Stimulated activated CD8-positive, alpha-beta memory T cell treated with anti-CD3 and anti-CD28 coated beads, Interleukin-2, amount 100 ng/mL, for 1 hour (primary cell): ENCODE results near the gene MRPL20.
"Not testable (repeated sequence)": the region's sequence is repeated elsewhere in the genome, so short reads cannot be mapped to it uniquely, and the experiment has no call there.

ENCODE experiments used
- DNase-seq, 2 donors: peaks; one replicate each; pipeline ENCODE4 v3.0.0-alpha.2; 2020; ENCODE audit warnings: low read depth in 2 of 2

The MRPL20 gene

GRCh38 chr1:1387098-1388077 lies 19.7 kb downstream of the MRPL20 start:
- DNase-seq, result no peak

DNA sequence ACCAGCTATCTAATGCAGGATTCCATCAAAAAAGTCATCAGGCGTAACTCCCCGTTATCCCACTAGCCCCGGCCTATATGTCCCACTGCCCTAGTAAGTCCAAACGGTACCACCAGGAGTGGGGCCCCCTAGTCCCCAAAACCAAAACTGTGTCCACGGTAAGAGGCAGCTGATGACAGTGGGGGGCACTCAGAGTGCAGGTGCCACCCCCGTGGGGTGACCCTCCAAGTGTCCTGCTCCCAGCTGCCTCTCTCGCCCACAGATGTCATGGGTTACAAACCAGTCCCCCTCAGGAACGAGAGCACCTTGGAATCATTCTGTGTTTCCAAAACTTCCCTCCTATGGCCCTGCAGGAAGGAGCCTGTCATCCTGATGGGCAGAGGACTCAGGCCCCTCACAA lies 21.2 kb downstream of the MRPL20 start:
- no peak for DNase-seq

- not testable (repeated sequence) for DNase-seq
These were observed 21.8 kb downstream of the MRPL20 start for GRCh38 chr1:1385339-1385738.

GRCh38 chr1:1381294-1381693 lies 25.8 kb downstream of the MRPL20 start:
- DNase-seq, result no peak

DNA sequence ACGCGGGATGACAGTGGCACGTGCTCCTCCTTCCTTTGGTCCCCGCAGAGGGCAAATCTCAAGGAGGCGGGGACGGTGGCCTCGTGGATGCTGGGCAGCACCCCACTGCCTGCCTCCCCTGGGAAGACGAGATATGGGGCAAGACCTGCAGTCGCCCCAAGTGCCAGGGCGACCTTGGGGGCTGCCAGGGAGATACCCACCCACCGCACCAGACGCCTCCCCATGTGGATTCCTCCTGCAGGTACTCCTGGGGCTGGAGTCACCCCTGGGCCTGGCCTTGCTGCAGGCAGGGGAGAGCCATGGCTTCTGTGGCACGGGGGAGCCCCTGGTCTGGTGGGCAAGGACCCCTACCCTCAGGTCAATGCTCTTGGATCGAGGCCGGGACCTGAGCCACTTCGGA lies 26.2 kb downstream of the MRPL20 start:
- DNase-seq, result no peak

- DNase-seq, result no peak
These were observed 29.4 kb downstream of the MRPL20 start for GRCh38 chr1:1377540-1378205.

GRCh38 chr1:1376551-1377226 lies 30.4 kb downstream of the MRPL20 start:
- DNase-seq, result no peak

DNA sequence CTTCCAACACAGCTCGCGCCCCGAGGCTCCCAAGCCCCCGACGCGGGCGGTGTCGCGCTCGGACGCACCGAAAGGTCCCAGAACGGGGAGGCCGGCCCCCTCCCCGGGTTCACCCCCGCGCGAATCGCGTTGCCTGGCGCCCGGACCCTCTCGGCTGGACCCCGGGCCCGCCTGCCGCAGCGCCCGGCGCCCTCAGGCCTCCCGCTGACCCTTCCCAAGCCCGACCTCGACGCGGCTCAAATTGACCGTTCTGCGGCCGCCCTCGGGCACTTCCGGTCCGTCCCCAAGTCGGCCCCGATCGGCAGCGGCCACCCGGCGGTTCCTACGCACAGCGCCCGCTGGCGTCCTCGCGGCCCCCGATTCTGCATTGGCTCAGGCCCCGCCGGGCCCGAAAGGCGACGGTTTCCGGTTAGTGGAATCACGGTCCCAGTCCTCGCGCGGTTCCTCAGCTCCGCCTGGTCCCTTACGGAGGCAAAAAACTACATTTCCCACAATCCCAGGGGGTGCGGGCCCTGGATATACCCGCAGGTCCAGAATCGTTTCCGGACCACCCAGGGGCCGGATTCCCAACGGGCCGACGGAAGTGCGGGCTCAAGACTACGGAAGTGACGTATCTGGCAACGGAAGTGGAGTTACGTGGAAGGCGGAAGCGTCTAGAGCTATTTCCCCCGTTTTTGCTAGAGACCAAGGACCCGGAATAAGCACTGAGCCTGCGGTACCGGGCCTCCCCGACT lies 32.0 kb downstream of the MRPL20 start, which contains the start of gene AURKAIP1:
Gene AURKAIP1, minus strand, starts transcription at position 279 of the 734 bp plus-strand sequence. CDS start 451 bp downstream, outside the sequence.
- DNase-seq, result peak; percentile 89 to 90

DNA sequence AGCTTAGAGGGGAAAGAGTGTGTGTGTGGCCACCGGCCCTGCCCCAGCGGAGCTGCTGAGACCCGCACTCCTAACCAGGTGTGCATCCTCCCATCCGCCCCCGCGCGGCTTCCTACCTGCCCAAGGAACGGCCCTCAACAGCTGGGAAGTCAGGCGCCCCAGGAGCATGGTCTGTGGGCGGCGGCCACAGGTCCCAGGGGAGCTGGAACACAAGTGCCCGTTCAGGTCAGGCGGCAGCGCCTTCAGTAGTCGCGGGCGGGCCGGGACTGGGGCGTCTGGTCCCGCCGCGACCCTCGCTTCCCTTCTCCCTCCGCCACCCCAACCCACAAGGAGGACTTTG lies 32.5 kb downstream of the MRPL20 start:
- no peak for DNase-seq

- DNase-seq, result no peak
These were observed 33.1 kb downstream of the MRPL20 start for GRCh38 chr1:1373815-1374588.

DNA sequence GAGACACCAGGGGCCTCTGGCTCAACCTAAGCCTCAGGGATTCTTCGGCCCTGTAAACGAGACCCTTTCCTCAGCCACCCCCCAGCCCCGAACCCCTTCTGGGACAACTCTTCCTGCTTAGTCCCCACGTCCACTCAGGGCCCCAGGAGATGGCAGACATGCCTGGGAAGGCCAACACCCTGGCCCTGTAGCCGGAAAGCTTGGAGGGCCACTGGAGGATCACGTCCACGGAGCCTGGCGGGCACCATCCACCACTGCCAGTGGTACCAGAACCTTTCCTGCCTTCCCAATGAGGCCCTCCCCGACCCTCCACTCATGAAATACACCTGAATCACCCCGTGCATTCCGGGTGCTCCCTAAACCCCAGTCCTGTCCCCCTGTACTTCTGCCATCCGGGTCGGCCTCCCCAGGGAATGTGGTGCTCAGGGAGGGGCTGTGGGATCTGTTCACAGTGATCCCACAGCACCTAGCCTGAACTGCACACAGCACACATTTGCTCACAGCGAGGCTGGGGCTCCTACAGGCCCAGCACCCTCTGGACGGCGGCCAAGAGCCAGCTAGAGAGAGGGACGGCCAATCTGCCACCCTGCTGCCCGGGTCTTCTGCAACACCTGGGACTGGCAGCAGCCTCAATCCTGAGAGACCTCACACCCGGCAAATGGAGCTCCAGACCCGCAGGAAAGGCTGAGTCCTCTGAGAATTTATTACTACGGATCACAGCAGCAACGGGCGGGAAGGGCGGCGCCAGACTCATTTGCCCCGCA lies 33.9 kb downstream of the MRPL20 start:
- DNase-seq, result no peak

DNA sequence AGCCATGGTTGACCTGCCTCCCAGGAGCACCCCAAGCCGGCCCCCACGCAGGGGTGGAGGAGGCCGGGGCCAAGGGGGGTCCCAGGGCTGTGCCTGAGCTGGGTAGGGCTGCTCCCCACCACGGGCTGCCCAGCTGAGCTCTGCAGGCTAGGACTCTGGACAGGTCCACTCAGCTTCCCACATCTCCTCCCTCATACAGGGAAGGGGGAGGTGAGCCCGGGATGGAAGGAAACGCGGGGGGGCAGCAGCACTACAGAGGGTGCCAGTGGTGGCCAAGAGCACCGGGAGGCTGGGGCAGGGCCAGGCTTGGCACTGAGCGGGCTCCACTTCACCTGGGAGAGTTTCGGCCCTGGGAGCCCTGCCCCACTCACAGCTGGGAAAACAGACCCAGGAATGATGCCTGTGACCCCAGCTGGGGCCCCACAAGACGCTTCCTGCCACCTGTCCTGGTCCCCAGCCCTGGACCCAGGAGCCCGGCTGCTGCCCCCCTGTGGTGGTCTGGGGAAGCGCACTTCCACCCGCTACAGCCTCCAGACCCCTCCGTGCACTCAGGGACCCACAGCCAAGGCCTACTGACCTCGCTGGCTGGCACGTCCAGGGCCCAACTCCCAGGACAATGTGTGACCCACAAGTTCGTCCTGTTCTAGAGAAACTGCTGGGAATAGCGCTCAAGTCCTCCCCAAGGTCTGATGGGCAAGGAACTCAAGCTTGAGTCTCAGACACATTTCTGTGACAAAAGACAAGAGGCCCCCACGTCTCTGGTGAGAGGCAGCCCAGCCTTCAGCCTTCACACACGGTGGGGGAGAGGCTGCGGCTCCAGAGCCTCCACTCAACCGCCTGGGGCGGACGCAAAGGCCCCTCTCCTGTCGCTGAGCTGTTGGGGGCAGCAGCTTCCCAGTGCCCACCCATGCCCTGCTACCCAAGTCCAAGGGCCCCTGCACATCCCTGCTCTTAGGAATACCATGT lies 35.1 kb downstream of the MRPL20 start:
- DNase-seq, result peak; percentile 59 to 60

DNA sequence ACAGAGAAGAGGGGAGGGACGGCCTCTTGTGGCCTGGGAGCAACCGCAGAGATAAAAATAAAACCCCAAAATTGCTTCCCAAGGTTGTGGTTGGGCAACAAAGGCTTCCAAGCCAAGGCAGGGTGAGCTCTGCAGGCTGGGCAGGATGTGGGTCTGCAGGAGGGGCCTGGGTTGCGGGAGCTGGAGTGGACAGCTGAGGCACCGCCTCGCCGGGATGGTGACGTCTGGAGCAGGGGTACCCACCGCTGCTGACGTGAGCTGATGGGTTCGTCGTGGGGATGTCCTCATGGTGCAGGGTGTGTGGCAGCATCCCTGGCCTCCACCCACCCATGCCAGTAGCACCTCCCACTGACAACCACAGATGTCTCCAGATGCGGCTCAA lies 35.7 kb downstream of the MRPL20 start:
- DNase-seq, result peak in 1 of 2 donors; percentile 42

GRCh38 chr1:1370771-1371300 lies 36.3 kb downstream of the MRPL20 start:
- no peak for DNase-seq

GRCh38 chr1:1370094-1370493 lies 37.0 kb downstream of the MRPL20 start:
- not testable (repeated sequence) for DNase-seq

DNA sequence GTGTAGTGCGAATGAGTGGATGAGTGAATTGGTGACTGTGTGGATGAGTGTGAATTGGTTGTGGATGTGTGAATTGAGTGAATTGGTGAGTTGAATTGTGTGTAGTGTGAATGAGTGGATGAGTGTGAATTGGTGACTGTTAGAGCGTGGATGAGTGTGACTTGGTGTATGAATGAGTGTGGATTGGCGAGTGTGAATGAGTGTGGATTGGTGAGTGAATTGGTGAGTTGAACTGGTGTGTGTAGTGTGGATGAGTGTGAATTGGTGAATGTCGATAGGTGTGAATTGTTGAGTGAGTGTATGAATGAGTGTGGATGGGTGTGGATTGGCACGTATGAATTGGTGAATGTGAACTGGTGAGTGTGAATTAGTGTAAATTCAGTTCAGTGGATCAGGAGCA lies 39.8 kb downstream of the MRPL20 start:
- no peak for DNase-seq

DNA sequence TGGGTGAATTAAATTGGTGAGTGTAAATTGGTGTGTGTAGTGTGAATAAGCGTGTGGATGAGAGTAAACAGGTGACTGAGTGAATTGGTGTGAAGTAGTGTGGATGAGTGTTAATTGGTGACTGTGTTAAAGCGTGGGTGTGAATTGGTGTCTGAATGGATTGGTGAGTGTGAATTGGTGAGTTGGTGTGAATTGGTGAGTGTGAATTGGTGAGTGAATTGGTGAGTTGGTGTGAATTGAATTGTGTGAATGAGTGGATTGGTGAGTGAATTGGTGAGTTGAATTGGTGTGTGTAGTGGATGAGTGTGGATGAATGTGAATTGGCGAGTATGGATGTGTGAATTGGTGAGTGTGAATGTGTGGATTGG lies 40.4 kb downstream of the MRPL20 start:
- DNase-seq, result no peak

GRCh38 chr1:1365875-1366698 lies 41.0 kb downstream of the MRPL20 start:
- no peak for DNase-seq
